GM21367 (cell line): ENCODE results near the gene PIP5K1C.
"Not testable (repeated sequence)": the region's sequence is repeated elsewhere in the genome, so short reads cannot be mapped to it uniquely, and the experiment has no call there.

ENCODE experiments used
- ATAC-seq: cut with Tn5 transposase; IDR thresholded peaks from one replicate; pipeline ENCODE4 v1.9.1; 2021; ENCODE audit not compliant: unreplicated experiment

PIP5K1C gene

DNA sequence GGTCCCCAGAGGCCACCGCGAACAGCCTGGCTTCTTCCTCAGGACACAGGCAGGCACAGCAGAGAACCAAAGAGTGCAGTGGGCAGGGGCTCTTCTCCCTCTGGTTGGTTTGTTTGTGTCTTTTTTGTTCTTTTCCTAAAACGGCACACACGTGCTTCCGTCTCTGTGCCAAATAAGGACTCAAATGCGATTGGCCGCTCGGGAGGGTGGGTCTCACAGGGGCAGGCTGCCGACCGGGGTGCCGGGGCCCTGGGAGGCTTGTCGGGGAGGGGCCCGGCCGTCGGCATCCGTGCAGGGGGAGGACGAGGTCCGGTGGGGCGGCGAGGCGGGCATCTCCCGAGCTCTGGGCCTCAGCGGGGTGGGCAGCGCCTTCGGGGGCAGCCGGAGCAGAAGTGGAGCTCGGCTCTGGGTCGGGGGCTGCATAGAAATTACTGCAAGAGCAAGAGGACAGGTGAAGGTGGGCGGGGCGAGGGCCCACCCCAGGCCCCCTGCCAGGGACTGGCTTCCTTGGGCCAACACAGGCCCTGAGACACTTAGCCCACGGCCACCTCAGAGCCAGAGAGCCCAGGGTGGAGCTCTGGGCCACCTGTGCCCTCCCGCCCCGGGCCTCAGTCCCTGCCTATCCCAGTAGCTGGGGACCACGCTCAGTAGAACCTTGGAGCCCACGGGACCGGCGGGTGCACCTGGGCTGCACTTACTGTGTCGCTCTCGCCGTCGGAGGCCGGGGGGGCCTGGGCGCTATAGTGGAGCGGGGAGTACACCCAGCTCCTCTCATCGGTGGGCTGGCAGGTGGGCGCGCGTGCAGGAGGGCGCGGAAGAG is 67.3 kb downstream of the PIP5K1C start:
- ATAC-seq, result no peak

- no peak for ATAC-seq
These were observed 68.2 kb downstream of the PIP5K1C start for GRCh38 chr19:3632098-3632497.

GRCh38 chr19:3631053-3631861 is 69.0 kb downstream of the PIP5K1C start:
- ATAC-seq, result no peak

DNA sequence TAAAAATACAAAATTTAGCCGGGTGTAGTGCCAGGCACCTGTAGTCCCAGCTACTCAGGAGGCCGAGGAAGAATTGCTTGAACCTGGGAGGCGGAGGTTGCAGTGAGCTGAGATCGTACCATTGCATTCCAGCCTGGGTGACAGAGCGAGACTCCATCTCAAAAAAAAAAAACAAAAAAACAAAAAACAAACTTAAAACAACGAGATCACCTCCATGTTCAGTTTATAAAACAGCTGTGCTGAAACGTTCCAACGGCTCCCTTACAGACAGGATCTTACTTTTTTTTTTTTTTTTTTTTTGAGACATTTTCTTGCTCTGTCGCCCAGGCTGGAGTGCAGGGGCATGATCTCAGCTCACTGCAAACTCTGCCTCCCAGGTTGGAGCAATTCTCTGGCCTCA is 71.5 kb downstream of the PIP5K1C start:
- not testable (repeated sequence) for ATAC-seq

- no peak for ATAC-seq
These were observed 72.9 kb downstream of the PIP5K1C start for GRCh38 chr19:3627351-3627723.

- ATAC-seq, result peak; percentile 64
These were observed 73.6 kb downstream of the PIP5K1C start, which contains the start of gene CACTIN for GRCh38 chr19:3626473-3627350. Gene CACTIN (minus strand): TSS chr19:3626790. CDS start chr19:3626762, 28 bp downstream.

GRCh38 chr19:3625996-3626472 is 74.2 kb downstream of the PIP5K1C start:
- peak; percentile 9 for ATAC-seq

DNA sequence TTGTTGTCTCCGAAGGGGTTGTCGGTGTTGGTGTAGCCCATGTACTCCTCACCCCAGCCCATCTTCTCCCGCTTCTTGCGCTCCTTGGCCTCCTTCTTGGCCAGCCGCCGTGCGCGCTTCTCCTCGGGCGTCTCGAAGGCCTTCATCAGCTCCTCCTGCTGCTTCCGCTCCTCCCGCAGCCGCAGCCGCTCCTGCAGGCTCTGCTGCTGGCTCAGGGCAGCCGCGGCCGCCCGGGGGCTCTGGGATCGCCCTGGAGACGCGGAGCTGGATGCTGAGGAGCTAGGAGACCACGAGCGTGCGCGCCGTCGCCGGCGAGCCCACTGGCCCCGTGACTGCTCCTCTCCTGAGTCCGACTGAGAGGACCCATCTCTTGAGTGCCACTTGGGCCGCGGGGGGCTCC is 76.6 kb downstream of the PIP5K1C start:
- ATAC-seq, result no peak

GRCh38 chr19:3622224-3622623 is 78.0 kb downstream of the PIP5K1C start:
- ATAC-seq, result no peak

- ATAC-seq, result no peak
These were observed 78.6 kb downstream of the PIP5K1C start for GRCh38 chr19:3621689-3622088.

DNA sequence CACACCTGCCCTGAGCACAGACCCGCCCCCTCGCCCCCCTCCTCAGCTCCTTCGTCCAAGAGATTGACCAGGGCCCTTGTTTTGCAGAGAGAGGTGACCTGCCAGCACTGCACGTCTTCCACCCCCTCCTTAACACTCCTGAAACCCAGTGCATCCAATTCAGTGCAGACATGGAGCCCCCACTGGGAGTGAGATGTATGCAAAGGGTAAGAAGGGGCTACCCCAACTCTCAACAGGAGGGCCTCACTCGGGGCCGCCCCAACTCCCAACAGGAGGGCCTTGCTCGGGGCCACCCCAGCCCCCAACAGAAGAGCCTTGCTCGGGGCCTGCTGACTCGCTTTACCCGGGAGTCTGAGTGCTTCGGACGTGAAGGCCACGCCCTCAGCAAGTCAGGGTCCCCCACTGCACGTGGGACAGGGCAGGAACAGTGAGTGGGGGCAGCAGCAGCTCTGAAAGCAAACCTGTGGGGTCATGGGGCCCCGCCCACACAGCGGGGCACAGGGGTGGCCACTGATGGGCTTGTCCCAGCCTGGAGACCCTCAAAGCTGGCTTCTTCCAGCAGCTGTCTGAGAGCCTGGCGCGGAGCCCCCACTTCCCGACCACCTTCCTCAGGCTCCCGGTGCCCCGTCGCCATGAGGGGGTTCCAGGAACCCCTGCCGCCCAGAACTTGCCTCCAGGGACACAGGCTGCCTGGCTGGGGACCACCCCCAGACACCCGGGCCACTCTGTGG is 79.3 kb downstream of the PIP5K1C start:
- ATAC-seq, result no peak

DNA sequence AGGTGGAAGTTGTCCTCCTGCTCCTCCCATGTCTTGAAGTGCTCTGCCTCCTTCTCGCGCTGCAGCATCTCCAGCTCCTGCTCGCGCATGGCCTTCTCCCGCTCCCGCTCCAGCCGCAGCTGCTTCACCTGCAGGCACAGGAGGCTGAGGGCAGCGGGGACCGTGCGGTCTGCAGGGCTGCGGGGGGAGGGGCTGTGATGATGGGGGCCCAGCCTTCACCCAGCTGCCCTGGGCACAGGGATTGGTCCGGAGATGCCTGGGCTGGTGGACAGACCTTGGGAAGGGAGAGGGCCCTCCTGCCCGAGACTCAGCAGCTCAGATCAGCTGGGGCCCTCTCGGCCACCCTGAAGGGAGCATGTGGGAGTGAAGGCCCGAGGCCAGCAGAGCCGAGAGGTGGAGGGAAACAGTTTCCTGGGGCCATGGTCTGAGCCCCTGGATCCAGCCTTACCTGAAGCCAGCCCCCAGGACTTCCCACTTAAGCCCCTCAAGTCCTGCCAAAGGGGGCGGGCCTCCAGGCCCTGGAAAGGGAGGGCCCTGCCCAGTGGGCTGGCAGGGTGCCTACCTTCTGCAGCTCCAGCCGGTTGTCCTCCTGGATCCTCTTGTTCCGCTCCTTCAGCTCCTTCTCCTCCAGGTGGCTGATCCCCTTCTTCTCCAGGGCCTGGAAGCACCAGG is 80.0 kb downstream of the PIP5K1C start:
- no peak for ATAC-seq

DNA sequence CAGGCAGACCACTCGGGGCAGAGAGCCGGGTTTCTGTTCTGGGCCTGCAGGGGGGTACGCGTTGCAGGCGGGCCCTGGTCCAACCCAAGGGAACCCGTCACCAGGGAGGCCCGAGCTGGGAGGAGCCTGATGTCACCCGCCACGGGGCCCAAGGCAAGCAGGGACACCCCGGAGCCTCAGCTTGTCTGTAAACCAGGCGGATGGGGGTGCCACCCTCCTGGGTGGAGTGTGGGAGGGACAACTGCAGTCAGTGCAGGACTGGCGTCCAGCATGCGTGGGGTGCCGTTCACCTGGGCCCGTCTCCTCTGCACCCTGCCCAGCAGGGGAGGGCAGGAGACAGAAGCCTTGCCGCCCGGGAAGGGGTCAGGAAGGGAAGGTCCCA is 80.6 kb downstream of the PIP5K1C start:
- ATAC-seq, result no peak

- no peak for ATAC-seq
These were observed 81.2 kb downstream of the PIP5K1C start for GRCh38 chr19:3618811-3619630.

- ATAC-seq, result no peak
These were observed 82.0 kb downstream of the PIP5K1C start for GRCh38 chr19:3618144-3618810.

- ATAC-seq, result no peak
These were observed 82.8 kb downstream of the PIP5K1C start for GRCh38 chr19:3617463-3617862.

GRCh38 chr19:3615524-3616135 is 84.6 kb downstream of the PIP5K1C start:
- ATAC-seq, result no peak
